ENCODE measurements around the gene APOO. TPM values are rescaled to one million over a fixed set of nuclear protein-coding genes. Genes with fewer than 3 reads are reported as not detected.

Gene APOO
- total RNA-seq, 1 donor from 2014 or later, result 36.2 TPM

DNA sequence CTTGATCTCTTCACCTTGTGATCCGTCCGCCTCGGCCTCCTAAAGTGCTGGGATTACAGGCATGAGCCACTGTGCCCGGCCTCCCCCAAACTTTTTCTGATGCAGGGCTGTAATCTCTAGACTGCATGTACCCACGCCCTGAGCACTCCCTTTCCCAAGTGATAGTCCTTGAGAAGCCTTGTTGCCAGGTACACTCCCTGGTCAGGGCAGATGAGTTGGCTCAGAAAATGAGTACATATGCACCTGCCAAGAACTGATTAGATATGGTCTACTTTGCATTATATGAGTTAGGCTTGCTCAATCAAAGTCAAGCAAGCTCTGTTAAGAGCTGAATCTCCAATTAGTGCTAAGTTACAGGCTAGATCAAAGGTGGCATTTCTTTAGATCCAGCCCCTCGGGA is 20.3 kb downstream of the APOO start:
- Mint-ChIP-seq H3K4me3 (ENCODE audit: unreplicated experiment) (no peak overlapping the region), H3K27me3 (ENCODE audit: unreplicated experiment) (peaks cover 1% of the 10 kb centered on the region), H3K4me1 (ENCODE audit: low read depth, unreplicated experiment) (peaks cover 5% of the 10 kb centered on the region), H3K27ac (ENCODE audit: unreplicated experiment) (no peak overlapping the region), H3K9me3 (ENCODE audit: unreplicated experiment) (no peaks in the 10 kb centered on the region), H3K36me3 (ENCODE audit: unreplicated experiment) (no peaks in the 10 kb centered on the region)
- TF ChIP-seq, protein P1, sequence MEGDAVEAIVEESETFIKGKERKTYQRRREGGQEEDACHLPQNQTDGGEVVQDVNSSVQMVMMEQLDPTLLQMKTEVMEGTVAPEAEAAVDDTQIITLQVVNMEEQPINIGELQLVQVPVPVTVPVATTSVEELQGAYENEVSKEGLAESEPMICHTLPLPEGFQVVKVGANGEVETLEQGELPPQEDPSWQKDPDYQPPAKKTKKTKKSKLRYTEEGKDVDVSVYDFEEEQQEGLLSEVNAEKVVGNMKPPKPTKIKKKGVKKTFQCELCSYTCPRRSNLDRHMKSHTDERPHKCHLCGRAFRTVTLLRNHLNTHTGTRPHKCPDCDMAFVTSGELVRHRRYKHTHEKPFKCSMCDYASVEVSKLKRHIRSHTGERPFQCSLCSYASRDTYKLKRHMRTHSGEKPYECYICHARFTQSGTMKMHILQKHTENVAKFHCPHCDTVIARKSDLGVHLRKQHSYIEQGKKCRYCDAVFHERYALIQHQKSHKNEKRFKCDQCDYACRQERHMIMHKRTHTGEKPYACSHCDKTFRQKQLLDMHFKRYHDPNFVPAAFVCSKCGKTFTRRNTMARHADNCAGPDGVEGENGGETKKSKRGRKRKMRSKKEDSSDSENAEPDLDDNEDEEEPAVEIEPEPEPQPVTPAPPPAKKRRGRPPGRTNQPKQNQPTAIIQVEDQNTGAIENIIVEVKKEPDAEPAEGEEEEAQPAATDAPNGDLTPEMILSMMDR (IDR thresholded peaks at IDR 0.05; ENCODE audit: partially characterized antibody, unreplicated experiment), result no peak
- DNase-seq, result no peak

DNA sequence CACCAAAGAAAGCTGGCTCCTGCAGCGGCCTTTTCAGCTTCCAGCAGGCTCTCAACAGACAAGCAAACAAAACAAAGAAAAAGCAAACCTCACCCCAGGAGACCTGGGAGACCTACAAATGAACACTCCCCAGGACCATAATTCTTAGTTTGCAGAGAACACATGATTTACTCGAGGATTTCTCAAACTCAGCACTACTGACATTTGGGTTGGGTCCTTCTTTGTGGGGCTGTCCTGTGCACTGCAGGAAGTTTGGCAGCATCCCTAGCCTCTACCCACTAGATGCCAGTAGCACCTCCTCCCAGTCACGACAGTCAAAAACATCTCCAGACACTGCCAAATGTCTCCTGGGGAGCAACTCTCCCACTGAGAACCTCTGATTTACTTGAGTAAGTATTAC is 21.9 kb downstream of the APOO start:
- Mint-ChIP-seq H3K27me3 (ENCODE audit: unreplicated experiment) (peaks cover 1% of the 10 kb centered on the region), H3K9me3 (ENCODE audit: unreplicated experiment) (no peaks in the 10 kb centered on the region), H3K27ac (ENCODE audit: unreplicated experiment) (no peak overlapping the region), H3K4me1 (ENCODE audit: low read depth, unreplicated experiment) (peaks cover 5% of the 10 kb centered on the region), H3K36me3 (ENCODE audit: unreplicated experiment) (no peaks in the 10 kb centered on the region), H3K4me3 (ENCODE audit: unreplicated experiment) (no peak overlapping the region)
- TF ChIP-seq, protein P1 (IDR thresholded peaks at IDR 0.05; ENCODE audit: partially characterized antibody, unreplicated experiment), result no peak
- no peak for DNase-seq

DNA sequence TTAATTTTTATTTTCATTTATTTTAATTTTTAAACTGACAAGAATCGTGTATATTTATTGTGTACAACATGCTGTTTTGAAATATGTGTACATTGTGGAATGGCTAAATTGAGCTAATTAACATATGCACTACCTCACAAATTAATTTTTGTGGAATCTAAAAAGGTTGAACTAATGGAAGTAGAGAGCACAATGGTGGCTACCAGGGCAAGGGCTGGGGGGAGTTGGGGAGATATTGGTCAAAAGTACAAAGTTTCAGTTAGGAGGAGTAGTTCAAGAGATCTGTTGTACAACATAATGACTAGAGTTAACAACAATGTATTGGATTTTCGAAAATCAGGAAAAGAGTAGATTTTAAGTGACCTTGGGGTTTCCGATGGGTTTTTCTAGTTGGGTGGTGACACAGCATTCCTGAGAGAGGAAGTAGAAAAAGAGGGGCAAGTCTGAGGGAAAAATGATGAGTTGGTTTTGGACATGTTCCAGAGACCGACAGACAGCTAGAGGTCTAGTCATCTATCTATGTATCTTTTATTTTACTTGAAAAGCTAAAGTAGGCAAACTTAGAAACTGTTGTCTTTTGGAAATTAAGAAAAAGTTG is 23.2 kb downstream of the APOO start:
- H3K4me1 Mint-ChIP-seq (ENCODE audit: low read depth, unreplicated experiment), result peaks cover 5% of the 10 kb centered on the region
- H3K27me3 Mint-ChIP-seq (ENCODE audit: unreplicated experiment), result peaks cover 1% of the 10 kb centered on the region
- no peak overlapping the region for H3K4me3 Mint-ChIP-seq (ENCODE audit: unreplicated experiment)
- no peaks in the 10 kb centered on the region for H3K36me3 Mint-ChIP-seq (ENCODE audit: unreplicated experiment)
- no peak for DNase-seq
- H3K9me3 Mint-ChIP-seq (ENCODE audit: unreplicated experiment), result no peaks in the 10 kb centered on the region
- H3K27ac Mint-ChIP-seq (ENCODE audit: unreplicated experiment), result no peak overlapping the region
- TF ChIP-seq, protein P1 (IDR thresholded peaks at IDR 0.05; ENCODE audit: partially characterized antibody, unreplicated experiment), result no peak

DNA sequence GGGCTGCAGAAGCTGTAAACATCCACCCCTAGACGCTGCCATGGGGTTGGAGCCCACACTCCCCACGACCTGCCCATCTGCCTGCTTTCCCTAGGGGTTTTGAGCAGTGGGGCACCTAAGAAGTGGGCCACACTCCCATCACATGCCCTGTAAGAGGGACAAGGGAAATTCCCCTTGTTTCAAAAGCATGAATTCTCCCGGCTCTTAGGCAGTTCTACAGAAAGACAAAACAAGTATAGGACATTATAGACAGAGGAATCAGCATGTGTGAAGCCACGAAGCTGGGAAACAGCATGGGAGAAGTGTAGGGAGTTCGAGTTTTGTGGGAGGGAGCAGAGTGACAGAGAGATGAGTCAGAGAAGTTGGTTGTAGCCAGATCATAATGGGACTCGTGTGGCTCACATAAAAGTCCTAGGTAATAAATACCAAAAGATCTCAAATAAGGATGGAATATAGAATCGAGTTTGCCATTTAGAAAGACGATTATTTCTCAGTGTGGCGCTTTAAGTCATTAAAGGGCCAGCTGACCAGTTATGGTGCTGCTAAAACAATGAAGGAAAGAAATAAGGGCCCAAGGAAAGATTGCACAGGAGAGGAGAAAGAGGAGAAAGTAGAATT is 23.9 kb downstream of the APOO start:
- DNase-seq, result no peak
- peak overlapping the region; percentile 40 for H3K27ac Mint-ChIP-seq (ENCODE audit: unreplicated experiment)
- H3K4me1 Mint-ChIP-seq (ENCODE audit: low read depth, unreplicated experiment), result peaks cover 5% of the 10 kb centered on the region
- no peaks in the 10 kb centered on the region for H3K36me3 Mint-ChIP-seq (ENCODE audit: unreplicated experiment)
- peaks cover 1% of the 10 kb centered on the region for H3K27me3 Mint-ChIP-seq (ENCODE audit: unreplicated experiment)
- H3K9me3 Mint-ChIP-seq (ENCODE audit: unreplicated experiment), result no peaks in the 10 kb centered on the region
- no peak overlapping the region for H3K4me3 Mint-ChIP-seq (ENCODE audit: unreplicated experiment)
- TF ChIP-seq, protein P1 (IDR thresholded peaks at IDR 0.05; ENCODE audit: partially characterized antibody, unreplicated experiment), result no peak

DNA sequence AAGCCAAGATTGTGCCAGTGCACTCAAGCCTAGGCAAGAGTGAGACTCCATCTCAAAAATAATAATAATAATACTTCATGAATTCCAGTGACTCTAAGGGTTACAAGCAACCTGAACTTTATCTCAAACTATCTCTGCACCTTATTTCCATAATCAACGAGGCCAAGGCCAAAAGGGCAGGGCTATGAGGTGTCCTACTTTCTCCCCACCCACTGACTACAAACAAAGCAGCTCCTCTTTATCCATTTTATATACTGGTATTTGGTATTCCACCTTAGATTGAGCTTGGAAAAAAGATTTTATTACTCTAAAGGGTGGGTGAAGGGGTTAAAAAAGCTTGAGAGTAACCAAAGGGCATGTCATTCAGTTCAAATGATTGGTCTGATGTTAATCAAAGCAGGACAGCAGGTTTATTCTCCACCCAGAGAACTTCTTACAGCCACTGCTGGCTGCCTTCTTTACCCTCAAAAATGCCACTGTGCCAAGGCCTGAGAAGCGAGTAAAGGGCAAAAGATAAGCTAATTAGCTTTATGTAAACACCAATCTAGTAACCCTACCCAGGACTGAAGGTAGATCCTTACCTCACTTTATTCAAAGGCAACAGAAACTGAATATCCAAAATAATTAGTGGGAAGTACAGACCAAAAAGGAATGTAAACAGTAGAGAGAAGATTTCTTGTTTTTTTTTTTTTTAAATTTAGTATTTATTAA is 28.2 kb downstream of the APOO start:
- DNase-seq, result no peak
- Mint-ChIP-seq H3K36me3 (ENCODE audit: unreplicated experiment) (no peaks in the 10 kb centered on the region), H3K4me3 (ENCODE audit: unreplicated experiment) (no peak overlapping the region), H3K27me3 (ENCODE audit: unreplicated experiment) (no peaks in the 10 kb centered on the region), H3K9me3 (ENCODE audit: unreplicated experiment) (no peaks in the 10 kb centered on the region), H3K27ac (ENCODE audit: unreplicated experiment) (no peak overlapping the region), H3K4me1 (ENCODE audit: low read depth, unreplicated experiment) (peaks cover 5% of the 10 kb centered on the region)
- TF ChIP-seq, protein P1 (IDR thresholded peaks at IDR 0.05; ENCODE audit: partially characterized antibody, unreplicated experiment), result no peak

Data from glutamatergic neuron (in vitro differentiated cells).